Uterus (tissue), 4 donors: ENCODE measurements around the gene NSD1. TPM values are rescaled to one million over a fixed set of nuclear protein-coding genes. Genes with fewer than 3 reads are reported as not detected.

Source experiments
- DNase-seq, 2 donors: peaks; one replicate each; pipeline ENCODE4 v3.0.0-alpha.2; 2019 to 2020
- H3K27ac ChIP-seq, 2 donors: fragments of 200-600 bp; sonication (generic); 1 replicate in 1 of 2; 2 replicates in 1 of 2; pipeline ENCODE4 v1.5.1; 2016 to 2018
- H3K27me3 ChIP-seq, 2 donors: fragments of 200-600 bp; sonication (generic); one replicate each; pipeline ENCODE4 v1.5.1; 2018 to 2019; ENCODE audit warnings: control low read depth in 1 of 2
- H3K36me3 ChIP-seq, 2 donors: fragments of 200-600 bp; sonication (generic); one replicate each; pipeline ENCODE4 v1.5.1; 2019; ENCODE audit warnings: control low read depth in 1 of 2
- H3K4me1 ChIP-seq, 2 donors: fragments of 200-600 bp; sonication (generic); one replicate each; pipeline ENCODE4 v1.5.1; 2018 to 2019; ENCODE audit warnings: control low read depth in 1 of 2
- H3K4me3 ChIP-seq, 2 donors: fragments of 200-600 bp; sonication (generic); 1 replicate in 1 of 2; 2 replicates in 1 of 2; pipeline ENCODE4 v1.5.1; 2018 to 2019; ENCODE audit warnings: mild to moderate bottlenecking in 1 of 2
- H3K9me3 ChIP-seq, 2 donors: fragments of 200-600 bp; sonication (generic); one replicate each; pipeline ENCODE4 v1.5.1; 2019; ENCODE audit warnings: control low read depth in 1 of 2
- POLR2A ChIP-seq, 2 donors: fragments of 450-650 bp; IDR thresholded peaks; one replicate each; pipeline ENCODE4 v1.6.1; 2016; ENCODE audit warnings: antibody characterized with exemption in 2 of 2, mild to moderate bottlenecking in 1 of 2, moderate library complexity in 1 of 2
- intact Hi-C: fragments of 100-400 bp; cut with DNase I; formaldehyde crosslinking; loops from one replicate; pipeline ENCODE4 v1.15.1; 2023; ENCODE audit warnings: low total_unique reads
- total RNA-seq, 4 donors: library from RNA; depleted of rRNA in 3 of 4; stranded (reverse); fragments of >200 nt in 3 of 4; gene quantifications; one replicate each; pipeline versions ENCODE4 v1.1.0 to v1.2.4, GENCODE V29; 2014 to 2023
- TF ChIP-seq, protein P1 (sequence below), 4 experiments: fragments of 200-600 bp in 2 of 4; fragments of 450-650 bp in 2 of 4; sonication (generic) in 2 of 4; IDR thresholded peaks; one replicate each; pipeline ENCODE4 v1.5.1; 2016 to 2019; ENCODE audit warnings: antibody characterized with exemption in 4 of 4, mild to moderate bottlenecking in 2 of 4, moderate library complexity in 1 of 4
- donor health status: DM: yes; HTN: yes; CAD: no.

The NSD1 gene
- total RNA-seq, 4 donors from 2014 or later, result 24.1 to 132 (median 64.6) TPM

DNA sequence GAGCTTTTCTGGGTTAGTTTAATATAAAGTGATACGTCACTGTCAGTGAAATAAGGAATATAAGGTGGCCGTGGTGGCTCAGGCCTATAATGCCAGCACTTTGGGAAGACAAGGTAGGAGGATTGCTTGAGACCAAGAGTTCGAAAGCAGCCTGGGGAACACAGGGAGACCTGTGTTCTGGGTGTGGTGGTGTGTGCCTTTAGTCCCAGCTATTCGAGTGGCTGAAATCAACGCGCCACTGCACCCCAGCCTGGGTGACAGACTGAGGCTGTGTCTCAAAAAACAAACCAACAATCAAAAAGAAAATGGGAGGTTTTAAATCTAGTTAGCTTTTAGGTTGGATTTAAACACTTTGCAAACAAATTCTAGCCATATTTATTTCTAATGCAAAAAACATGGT lies 53.1 kb downstream of the NSD1 start:
- no peak overlapping the region for H3K4me3 ChIP-seq
- intact Hi-C loops, result no loop called here
- no peak for DNase-seq
- no peaks in the 10 kb centered on the region for H3K27me3 ChIP-seq
- H3K36me3 ChIP-seq, result no peaks in the 10 kb centered on the region
- TF ChIP-seq POLR2A (IDR thresholded peaks at IDR 0.05), result no peak
- TF ChIP-seq, protein P1, sequence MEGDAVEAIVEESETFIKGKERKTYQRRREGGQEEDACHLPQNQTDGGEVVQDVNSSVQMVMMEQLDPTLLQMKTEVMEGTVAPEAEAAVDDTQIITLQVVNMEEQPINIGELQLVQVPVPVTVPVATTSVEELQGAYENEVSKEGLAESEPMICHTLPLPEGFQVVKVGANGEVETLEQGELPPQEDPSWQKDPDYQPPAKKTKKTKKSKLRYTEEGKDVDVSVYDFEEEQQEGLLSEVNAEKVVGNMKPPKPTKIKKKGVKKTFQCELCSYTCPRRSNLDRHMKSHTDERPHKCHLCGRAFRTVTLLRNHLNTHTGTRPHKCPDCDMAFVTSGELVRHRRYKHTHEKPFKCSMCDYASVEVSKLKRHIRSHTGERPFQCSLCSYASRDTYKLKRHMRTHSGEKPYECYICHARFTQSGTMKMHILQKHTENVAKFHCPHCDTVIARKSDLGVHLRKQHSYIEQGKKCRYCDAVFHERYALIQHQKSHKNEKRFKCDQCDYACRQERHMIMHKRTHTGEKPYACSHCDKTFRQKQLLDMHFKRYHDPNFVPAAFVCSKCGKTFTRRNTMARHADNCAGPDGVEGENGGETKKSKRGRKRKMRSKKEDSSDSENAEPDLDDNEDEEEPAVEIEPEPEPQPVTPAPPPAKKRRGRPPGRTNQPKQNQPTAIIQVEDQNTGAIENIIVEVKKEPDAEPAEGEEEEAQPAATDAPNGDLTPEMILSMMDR (IDR thresholded peaks at IDR 0.05), result no peak
- peaks cover 0 to 5% of the 10 kb centered on the region in 2 donors for H3K4me1 ChIP-seq
- H3K27ac ChIP-seq, result no peak overlapping the region
- H3K9me3 ChIP-seq, result no peaks in the 10 kb centered on the region

GRCh38 chr5:177188775-177189174 lies 55.2 kb downstream of the NSD1 start:
- no peak for DNase-seq
- no peak for TF ChIP-seq POLR2A (IDR thresholded peaks at IDR 0.05)
- TF ChIP-seq, protein P1 (IDR thresholded peaks at IDR 0.05), result no peak
- H3K4me1 ChIP-seq, result peaks cover 0 to 5% of the 10 kb centered on the region in 2 donors
- no peaks in the 10 kb centered on the region for H3K36me3 ChIP-seq
- intact Hi-C loops, result no loop called here
- H3K9me3 ChIP-seq, result no peaks in the 10 kb centered on the region
- no peak overlapping the region for H3K27ac ChIP-seq
- H3K4me3 ChIP-seq, result no peak overlapping the region
- H3K27me3 ChIP-seq, result no peaks in the 10 kb centered on the region

DNA sequence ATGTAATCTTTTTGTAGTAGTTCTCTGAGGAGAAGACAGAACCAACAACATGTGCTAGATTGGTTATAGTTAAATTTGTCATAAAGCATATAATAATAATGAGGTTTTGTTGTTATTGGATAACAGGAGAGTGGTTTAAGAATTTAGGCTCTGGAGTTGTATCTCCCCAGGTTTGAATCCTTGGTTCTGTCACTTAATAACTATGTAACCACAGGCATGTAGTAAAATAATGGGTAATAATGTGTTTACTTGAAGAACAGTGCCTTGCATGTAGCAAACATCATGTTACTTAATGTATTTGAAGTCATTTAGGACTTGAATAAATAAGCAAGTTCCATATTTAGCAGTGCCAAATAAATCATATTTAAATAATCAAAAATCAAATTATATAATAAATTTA lies 55.8 kb downstream of the NSD1 start:
- H3K4me1 ChIP-seq, result peaks cover 0 to 5% of the 10 kb centered on the region in 2 donors
- H3K4me3 ChIP-seq, result no peak overlapping the region
- no peak overlapping the region for H3K27ac ChIP-seq
- DNase-seq, result no peak
- H3K36me3 ChIP-seq, result no peaks in the 10 kb centered on the region
- no peaks in the 10 kb centered on the region for H3K27me3 ChIP-seq
- intact Hi-C loops, result no loop called here
- TF ChIP-seq POLR2A (IDR thresholded peaks at IDR 0.05), result no peak
- TF ChIP-seq, protein P1 (IDR thresholded peaks at IDR 0.05), result no peak
- H3K9me3 ChIP-seq, result no peaks in the 10 kb centered on the region

- Histone ChIP-seq H3K27ac (no peak overlapping the region), H3K9me3 (no peaks in the 10 kb centered on the region), H3K27me3 (no peaks in the 10 kb centered on the region), H3K4me3 (no peak overlapping the region), H3K36me3 (no peaks in the 10 kb centered on the region), H3K4me1 (peaks cover 0 to 5% of the 10 kb centered on the region in 2 donors)
- intact Hi-C loops, result no loop called here
- TF ChIP-seq, protein P1 (IDR thresholded peaks at IDR 0.05), result no peak
- TF ChIP-seq POLR2A (IDR thresholded peaks at IDR 0.05), result no peak
- DNase-seq, result no peak
Observed at GRCh38 chr5:177189965-177190364, 56.4 kb downstream of the NSD1 start.

DNA sequence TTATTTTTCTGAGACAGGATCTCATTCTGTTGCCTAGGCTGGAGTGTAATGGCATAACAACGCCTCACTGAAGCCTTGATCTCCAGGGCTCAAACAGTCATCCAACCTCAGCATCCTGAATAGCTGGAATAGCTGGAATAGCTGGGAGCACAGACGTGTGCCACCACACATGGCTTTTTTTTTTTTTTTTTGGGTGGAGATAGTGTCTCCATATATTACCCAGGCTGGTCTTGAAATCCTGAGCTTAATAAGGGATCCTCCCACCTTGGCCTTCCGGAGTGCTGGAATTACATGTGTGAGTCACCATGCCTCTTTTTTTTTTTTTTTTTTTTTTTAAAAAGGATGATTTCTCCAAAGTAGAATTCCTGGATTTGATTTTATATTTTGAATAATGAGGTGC lies 60.7 kb downstream of the NSD1 start:
- intact Hi-C loops, result no loop called here
- Histone ChIP-seq H3K27ac (no peak overlapping the region), H3K4me1 (peaks cover 0 to 5% of the 10 kb centered on the region in 2 donors), H3K36me3 (no peaks in the 10 kb centered on the region), H3K27me3 (no peaks in the 10 kb centered on the region), H3K9me3 (no peaks in the 10 kb centered on the region), H3K4me3 (no peak overlapping the region)
- DNase-seq, result peak in 1 of 2 donors; percentile 69
- TF ChIP-seq POLR2A (IDR thresholded peaks at IDR 0.05), result no peak
- TF ChIP-seq, protein P1 (IDR thresholded peaks at IDR 0.05), result no peak
